PC-3 (cell line): ENCODE data around the gene CD22.

Source experiments
- CTCF ChIP-seq: fragments of 300-600 bp; sonication (generic); conservative IDR thresholded peaks from 2 replicates; pipeline ENCODE4 v1.5.1; 2017; ENCODE audit warnings: antibody characterized with exemption, low read depth, mild to moderate bottlenecking, low read length
- EZH2 ChIP-seq: fragments of 300-600 bp; sonication (generic); IDR thresholded peaks from one replicate; pipeline ENCODE4 v1.6.1; 2017; ENCODE audit warnings: antibody characterized with exemption, mild to moderate bottlenecking, low read length; ENCODE audit not compliant: unreplicated experiment

- no peak for TF ChIP-seq CTCF
- no peak for TF ChIP-seq EZH2
These were observed 16.9 kb upstream of the CD22 start for GRCh38 chr19:35311901-35312665.
